Esophagus squamous epithelium (tissue), 5 donors: ENCODE measurements around the gene RAVER1. TPM values are rescaled to one million over a fixed set of nuclear protein-coding genes. Genes with fewer than 3 reads are reported as not detected.

ENCODE experiments used
- DNase-seq: peaks from one replicate; lab custom pipeline; 2025; lab: John Stamatoyannopoulos, UW
- H3K27ac ChIP-seq, 4 donors: fragments of 200-600 bp; sonication (generic); one replicate each; pipeline ENCODE4 v1.5.1; 2016 to 2019; ENCODE audit warnings: mild to moderate bottlenecking in 1 of 4
- H3K27me3 ChIP-seq, 4 donors: fragments of 200-600 bp; sonication (generic); 1 replicate in 3 of 4; 2 replicates in 1 of 4; pipeline versions ENCODE4 v1.5.1 to v1.6.0; 2017 to 2021; ENCODE audit warnings: antibody characterized with exemption in 1 of 4
- H3K36me3 ChIP-seq, 3 donors: fragments of 200-600 bp; sonication (generic); one replicate each; pipeline ENCODE4 v1.5.1; 2016 to 2019
- H3K4me1 ChIP-seq, 3 donors: fragments of 200-600 bp; sonication (generic); one replicate each; pipeline ENCODE4 v1.5.1; 2017 to 2019
- H3K4me3 ChIP-seq, 4 donors: fragments of 200-600 bp; sonication (generic); 1 replicate in 3 of 4; 2 replicates in 1 of 4; pipeline ENCODE4 v1.5.1; 2016 to 2019; ENCODE audit warnings: mild to moderate bottlenecking in 2 of 4, moderate library complexity in 1 of 4
- H3K9me3 ChIP-seq, 3 donors: fragments of 200-600 bp; sonication (generic); one replicate each; pipeline ENCODE4 v1.5.1; 2016 to 2019
- CTCF ChIP-seq, 6 experiments: fragments of 450-650 bp in 4 of 6; fragments of 200-600 bp in 2 of 6; sonication (generic) in 2 of 6; IDR thresholded peaks; one replicate each; pipeline ENCODE4 v1.5.1; 2016 to 2019; ENCODE audit warnings: antibody characterized with exemption in 6 of 6, mild to moderate bottlenecking in 4 of 6, moderate library complexity in 4 of 6
- POLR2A ChIP-seq, 4 donors: fragments of 450-650 bp; IDR thresholded peaks; one replicate each; pipeline ENCODE4 v1.6.1; 2017; ENCODE audit warnings: antibody characterized with exemption in 4 of 4, mild to moderate bottlenecking in 4 of 4, moderate library complexity in 3 of 4
- WGBS, 2 donors: methylation state at CpG; one replicate each; pipeline ENCODE4 v1.1.5; 2018; 5-methylcytosine and 5-hydroxymethylcytosine counted together
- intact Hi-C: fragments of 100-400 bp; cut with DNase I; formaldehyde crosslinking; loops from one replicate; pipeline ENCODE4 v1.15.0; 2022
- total RNA-seq, 4 donors: library from RNA; depleted of rRNA; stranded (reverse); fragments of >200 nt; gene quantifications; one replicate each; pipeline ENCODE4 v1.1.0, GENCODE V29; 2016
- donor health status: DM: yes; HTN: yes; CAD: no.

Gene RAVER1
- total RNA-seq, 4 donors from 2014 or later: 13.8 to 26.8 (median 19.7) TPM

- peaks cover 30 to 70% (median 49%) of the 10 kb centered on the region in 3 donors for H3K36me3 ChIP-seq
- intact Hi-C loops: no loop called here
These were observed 4.5 kb downstream of the RAVER1 start for GRCh38 chr19:10328558-10329429.

DNA sequence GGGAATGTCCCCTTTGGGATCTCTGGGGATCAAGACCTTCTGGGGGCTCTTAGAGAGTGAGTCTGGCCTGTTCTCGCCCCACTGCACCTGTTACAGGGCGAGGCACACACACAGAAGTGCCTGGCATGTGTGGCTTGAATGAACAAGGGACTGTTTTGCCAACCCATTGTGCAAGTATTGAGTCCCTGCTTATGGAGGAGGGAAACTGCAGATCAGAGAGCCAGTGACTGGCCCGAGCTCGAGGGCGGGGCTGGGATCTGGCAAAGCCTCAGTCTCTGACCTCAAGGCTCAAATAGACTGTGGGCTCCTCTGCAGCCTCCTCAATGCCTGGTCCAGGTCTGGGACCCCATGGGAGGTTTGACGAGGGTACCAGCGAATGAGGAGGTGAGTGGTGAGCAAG is 5.5 kb downstream of the RAVER1 start:
- intact Hi-C loops: no loop called here
- Histone ChIP-seq H3K27ac (no peak overlapping the region), H3K9me3 (no peaks in the 10 kb centered on the region), H3K4me3 (no peak overlapping the region), H3K36me3 (peaks cover 37 to 80% (median 57%) of the 10 kb centered on the region in 3 donors), H3K27me3 (no peaks in the 10 kb centered on the region), H3K4me1 (peaks cover 9 to 14% (median 10%) of the 10 kb centered on the region in 3 donors)
- TF ChIP-seq CTCF (IDR thresholded peaks at IDR 0.05) (no peak), POLR2A (IDR thresholded peaks at IDR 0.05) (no peak)
- DNase-seq: no peak
- 89% methylated on average over 3 of the region's 7 CpGs; no CpG with 5 or more reads in 1 of the 2 donors for WGBS, 2 donors

More at GRCh38 chr19:10328558-10329429, 4.5 kb downstream of the RAVER1 start:
- WGBS, 2 donors: 91 to 100% methylated on average over 1 to 18 of the region's 41 CpGs
- Histone ChIP-seq H3K27me3 (no peaks in the 10 kb centered on the region), H3K9me3 (no peaks in the 10 kb centered on the region), H3K4me3 (no peak overlapping the region), H3K4me1 (peaks cover 10 to 19% (median 11%) of the 10 kb centered on the region in 3 donors), H3K27ac (no peak overlapping the region)
- no peak for DNase-seq
- TF ChIP-seq CTCF (IDR thresholded peaks at IDR 0.05) (no peak), POLR2A (IDR thresholded peaks at IDR 0.05) (no peak)

- Histone ChIP-seq H3K36me3 (peaks cover 44 to 100% (median 76%) of the 10 kb centered on the region in 3 donors), H3K27me3 (no peaks in the 10 kb centered on the region), H3K4me1 (no peaks in the 10 kb centered on the region), H3K9me3 (no peaks in the 10 kb centered on the region), H3K27ac (no peak overlapping the region), H3K4me3 (no peak overlapping the region)
- no peak for DNase-seq
- 89 to 97% methylated on average over 6 to 7 of the region's 8 CpGs for WGBS, 2 donors
- TF ChIP-seq POLR2A (IDR thresholded peaks at IDR 0.05) (no peak), CTCF (IDR thresholded peaks at IDR 0.05) (no peak)
- intact Hi-C loops: no loop called here
These were observed 7.6 kb downstream of the RAVER1 start for GRCh38 chr19:10325732-10326131.

DNA sequence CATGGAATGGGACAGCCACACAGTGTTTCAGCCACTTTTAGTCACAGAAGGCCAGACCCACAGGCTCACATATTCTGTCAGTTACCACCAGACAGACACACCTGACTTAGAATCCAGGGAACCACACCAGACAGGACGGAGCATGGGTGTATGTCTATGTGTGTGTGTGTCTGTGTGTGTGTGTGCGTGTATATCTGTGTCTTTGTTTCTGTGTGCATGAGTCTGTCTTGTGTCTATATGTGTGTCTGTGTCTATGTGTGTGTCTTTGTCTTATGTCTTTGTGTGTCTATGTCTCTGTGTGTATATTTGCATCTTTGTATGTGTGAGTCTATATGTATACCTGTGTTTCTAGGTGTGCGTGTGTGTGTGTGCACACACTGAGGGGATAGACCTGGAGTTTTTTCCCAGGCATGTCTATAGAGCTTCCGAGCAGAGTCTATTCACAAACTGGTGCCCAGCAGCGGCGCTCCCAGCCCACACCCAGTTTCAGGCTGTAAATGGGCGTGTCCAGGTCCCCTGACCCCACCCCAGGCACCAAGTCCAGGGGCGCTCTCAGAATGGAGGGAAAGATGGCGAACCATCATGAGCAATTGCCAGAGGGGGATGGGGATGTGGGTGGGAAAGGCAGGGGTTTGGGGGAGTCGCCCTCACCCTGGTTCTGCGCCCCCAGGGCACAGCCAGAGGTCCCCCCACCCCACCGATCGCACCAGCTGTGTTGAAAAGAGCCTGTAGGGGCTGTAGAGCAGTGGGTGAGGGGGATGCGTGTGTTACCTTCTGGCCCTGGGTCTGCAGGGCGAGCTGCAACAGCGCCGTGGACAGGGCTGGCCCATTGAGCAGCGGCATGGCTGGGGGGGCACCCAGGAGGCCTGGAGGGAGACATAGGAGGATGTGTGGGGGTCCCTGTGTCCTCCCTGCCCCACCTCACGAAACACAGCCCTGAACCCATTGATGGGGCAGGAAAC is 11.2 kb downstream of the RAVER1 start:
- Histone ChIP-seq H3K4me1 (no peaks in the 10 kb centered on the region), H3K27me3 (no peaks in the 10 kb centered on the region), H3K9me3 (no peaks in the 10 kb centered on the region), H3K36me3 (peaks cover 35 to 100% (median 64%) of the 10 kb centered on the region in 3 donors), H3K4me3 (no peak overlapping the region), H3K27ac (no peak overlapping the region)
- 96 to 98% methylated on average over 3 to 5 of the region's 19 CpGs for WGBS, 2 donors
- DNase-seq: no peak
- TF ChIP-seq POLR2A (IDR thresholded peaks at IDR 0.05): no peak
- no peak for TF ChIP-seq CTCF (IDR thresholded peaks at IDR 0.05)
- intact Hi-C loops: no loop called here
